ENCODE measurements around the gene CDC42EP4.

The CDC42EP4 gene

GRCh38 chr17:73348829-73349095 lies 37.0 kb upstream of the CDC42EP4 start:
- ATAC-seq (ENCODE audit: insufficient read depth, low read depth): no peak
- Histone ChIP-seq H4K20me1 (ENCODE audit: insufficient read depth, low read length) (no peaks in the 10 kb centered on the region), H3K79me2 (ENCODE audit: insufficient read depth, low read length) (no peaks in the 10 kb centered on the region), H3K27ac (ENCODE audit: low read length) (no peak overlapping the region), H3K9me3 (ENCODE audit: insufficient read depth, low read length, severe bottlenecking) (no peaks in the 10 kb centered on the region), H3K4me1 (ENCODE audit: insufficient read depth, low read length) (no peaks in the 10 kb centered on the region), H3K4me3 (ENCODE audit: low read depth in 1 of 2, low read length in 2 of 2) (no peak overlapping the region), H3K9ac (ENCODE audit: low read depth, low read length) (no peak overlapping the region), H3K4me2 (ENCODE audit: insufficient read depth, low read length) (no peak overlapping the region), H2AFZ (ENCODE audit: low read depth, low read length) (no peak overlapping the region), H3K27me3 (ENCODE audit: insufficient read depth, low read length, poor library complexity) (no peaks in the 10 kb centered on the region), H3K36me3 (ENCODE audit: insufficient read depth, low read length) (no peaks in the 10 kb centered on the region)
- TF ChIP-seq CTCF (IDR thresholded peaks at IDR 0.05; ENCODE audit: borderline replicate concordance, extremely low read depth, low read length, poor library complexity, severe bottlenecking) (no peak), EZH2 (IDR thresholded peaks at IDR 0.05; ENCODE audit: borderline replicate concordance, low read depth, low read length, severe bottlenecking) (no peak)
- no peak for DNase-seq

GRCh38 chr17:73348018-73348828 lies 36.4 kb upstream of the CDC42EP4 start:
- DNase-seq (no peak), ATAC-seq (ENCODE audit: insufficient read depth, low read depth) (no peak)
- Histone ChIP-seq H3K9me3 (ENCODE audit: insufficient read depth, low read length, severe bottlenecking) (no peaks in the 10 kb centered on the region), H3K4me1 (ENCODE audit: insufficient read depth, low read length) (no peaks in the 10 kb centered on the region), H4K20me1 (ENCODE audit: insufficient read depth, low read length) (no peaks in the 10 kb centered on the region), H3K79me2 (ENCODE audit: insufficient read depth, low read length) (no peaks in the 10 kb centered on the region), H3K9ac (ENCODE audit: low read depth, low read length) (no peak overlapping the region), H3K27ac (ENCODE audit: low read length) (no peak overlapping the region), H3K27me3 (ENCODE audit: insufficient read depth, low read length, poor library complexity) (no peaks in the 10 kb centered on the region), H3K4me2 (ENCODE audit: insufficient read depth, low read length) (no peak overlapping the region), H2AFZ (ENCODE audit: low read depth, low read length) (no peak overlapping the region), H3K36me3 (ENCODE audit: insufficient read depth, low read length) (no peaks in the 10 kb centered on the region), H3K4me3 (ENCODE audit: low read depth in 1 of 2, low read length in 2 of 2) (no peak overlapping the region)
- TF ChIP-seq CTCF (IDR thresholded peaks at IDR 0.05; ENCODE audit: borderline replicate concordance, extremely low read depth, low read length, poor library complexity, severe bottlenecking) (no peak), EZH2 (IDR thresholded peaks at IDR 0.05; ENCODE audit: borderline replicate concordance, low read depth, low read length, severe bottlenecking) (no peak)

DNA sequence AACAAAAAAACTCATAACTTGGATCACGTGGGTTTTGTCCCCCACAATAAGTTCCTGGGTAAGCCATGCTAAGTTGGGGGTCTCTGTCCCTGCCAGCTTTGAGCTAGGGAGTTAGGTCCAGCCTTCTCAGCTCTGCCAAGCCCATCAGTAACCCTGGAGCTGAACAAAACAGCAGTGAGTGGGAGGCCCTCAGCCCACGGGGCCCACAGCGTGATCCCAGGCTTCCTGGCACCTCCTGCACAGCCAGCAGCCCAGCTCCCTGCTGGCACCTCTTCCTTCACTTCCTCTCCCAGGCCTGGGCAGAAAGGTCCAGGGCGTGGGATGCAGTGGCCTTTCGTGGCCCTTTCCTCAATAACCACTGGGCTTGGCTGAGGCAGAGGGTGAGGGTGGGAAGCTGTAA lies 35.5 kb upstream of the CDC42EP4 start:
- no peaks in the 10 kb centered on the region for H4K20me1 ChIP-seq (ENCODE audit: insufficient read depth, low read length)
- no peaks in the 10 kb centered on the region for H3K36me3 ChIP-seq (ENCODE audit: insufficient read depth, low read length)
- no peaks in the 10 kb centered on the region for H3K27me3 ChIP-seq (ENCODE audit: insufficient read depth, low read length, poor library complexity)
- H3K4me2 ChIP-seq (ENCODE audit: insufficient read depth, low read length): no peak overlapping the region
- no peak for TF ChIP-seq CTCF (IDR thresholded peaks at IDR 0.05; ENCODE audit: borderline replicate concordance, extremely low read depth, low read length, poor library complexity, severe bottlenecking)
- TF ChIP-seq EZH2 (IDR thresholded peaks at IDR 0.05; ENCODE audit: borderline replicate concordance, low read depth, low read length, severe bottlenecking): no peak
- H3K4me3 ChIP-seq (ENCODE audit: low read depth in 1 of 2, low read length in 2 of 2): no peak overlapping the region
- no peak overlapping the region for H3K27ac ChIP-seq (ENCODE audit: low read length)
- H3K9ac ChIP-seq (ENCODE audit: low read depth, low read length): no peak overlapping the region
- H2AFZ ChIP-seq (ENCODE audit: low read depth, low read length): no peak overlapping the region
- ATAC-seq (ENCODE audit: insufficient read depth, low read depth) (no peak), DNase-seq (no peak)
- H3K9me3 ChIP-seq (ENCODE audit: insufficient read depth, low read length, severe bottlenecking): no peaks in the 10 kb centered on the region
- no peaks in the 10 kb centered on the region for H3K4me1 ChIP-seq (ENCODE audit: insufficient read depth, low read length)
- H3K79me2 ChIP-seq (ENCODE audit: insufficient read depth, low read length): no peaks in the 10 kb centered on the region

All from DND-41 (cell line).